GM21367 (cell line): ENCODE results near the gene CEP78.
"Not testable (repeated sequence)": the region's sequence is repeated elsewhere in the genome, so short reads cannot be mapped to it uniquely, and the experiment has no call there.

Experiments
- ATAC-seq: cut with Tn5 transposase; IDR thresholded peaks from one replicate; pipeline ENCODE4 v1.9.1; 2021; ENCODE audit not compliant: unreplicated experiment

The CEP78 gene

DNA sequence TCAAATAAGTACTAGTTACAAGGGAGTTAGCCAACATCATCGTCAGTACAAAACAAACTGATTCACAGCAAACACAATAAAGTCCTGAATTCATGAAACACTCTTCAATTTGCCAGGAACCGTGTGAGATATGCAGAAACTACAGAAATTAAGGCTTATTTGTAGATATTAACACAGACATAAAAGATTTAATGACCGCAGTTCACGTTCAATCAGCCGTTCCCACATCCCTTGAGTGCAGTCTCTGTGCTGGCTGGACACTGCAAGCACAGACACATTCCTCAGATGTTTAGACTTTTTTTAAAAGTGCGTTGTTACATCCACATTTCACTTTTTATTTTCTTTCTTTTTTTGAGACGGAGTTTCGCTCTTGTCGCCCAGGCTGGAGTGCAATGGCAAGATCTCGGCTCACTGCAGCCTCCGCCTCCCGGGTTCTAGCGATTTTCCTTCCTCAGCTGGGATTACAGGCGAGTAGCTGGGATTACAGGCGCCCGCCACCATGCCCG lies 566 bp upstream of the CEP78 start:
- no peak for ATAC-seq

DNA sequence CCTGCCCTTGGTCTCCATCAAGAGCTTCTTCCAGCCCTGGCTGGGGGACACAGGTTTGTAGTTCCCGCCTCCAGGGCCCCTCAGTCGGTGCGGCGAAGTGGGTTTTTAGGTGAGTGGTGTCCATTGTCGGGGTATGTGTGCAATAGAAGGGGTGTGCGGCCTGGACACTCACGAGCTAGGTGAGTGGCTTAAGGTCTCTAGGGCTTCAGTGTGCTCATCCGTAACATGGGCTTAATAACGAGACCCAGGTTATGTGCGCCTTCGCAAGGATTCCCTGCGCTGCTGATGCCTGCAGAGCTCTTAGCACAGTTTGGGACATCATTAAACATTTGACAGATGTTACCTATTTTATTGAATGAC lies 656 bp downstream of the CEP78 start:
- peak; percentile 12 for ATAC-seq

DNA sequence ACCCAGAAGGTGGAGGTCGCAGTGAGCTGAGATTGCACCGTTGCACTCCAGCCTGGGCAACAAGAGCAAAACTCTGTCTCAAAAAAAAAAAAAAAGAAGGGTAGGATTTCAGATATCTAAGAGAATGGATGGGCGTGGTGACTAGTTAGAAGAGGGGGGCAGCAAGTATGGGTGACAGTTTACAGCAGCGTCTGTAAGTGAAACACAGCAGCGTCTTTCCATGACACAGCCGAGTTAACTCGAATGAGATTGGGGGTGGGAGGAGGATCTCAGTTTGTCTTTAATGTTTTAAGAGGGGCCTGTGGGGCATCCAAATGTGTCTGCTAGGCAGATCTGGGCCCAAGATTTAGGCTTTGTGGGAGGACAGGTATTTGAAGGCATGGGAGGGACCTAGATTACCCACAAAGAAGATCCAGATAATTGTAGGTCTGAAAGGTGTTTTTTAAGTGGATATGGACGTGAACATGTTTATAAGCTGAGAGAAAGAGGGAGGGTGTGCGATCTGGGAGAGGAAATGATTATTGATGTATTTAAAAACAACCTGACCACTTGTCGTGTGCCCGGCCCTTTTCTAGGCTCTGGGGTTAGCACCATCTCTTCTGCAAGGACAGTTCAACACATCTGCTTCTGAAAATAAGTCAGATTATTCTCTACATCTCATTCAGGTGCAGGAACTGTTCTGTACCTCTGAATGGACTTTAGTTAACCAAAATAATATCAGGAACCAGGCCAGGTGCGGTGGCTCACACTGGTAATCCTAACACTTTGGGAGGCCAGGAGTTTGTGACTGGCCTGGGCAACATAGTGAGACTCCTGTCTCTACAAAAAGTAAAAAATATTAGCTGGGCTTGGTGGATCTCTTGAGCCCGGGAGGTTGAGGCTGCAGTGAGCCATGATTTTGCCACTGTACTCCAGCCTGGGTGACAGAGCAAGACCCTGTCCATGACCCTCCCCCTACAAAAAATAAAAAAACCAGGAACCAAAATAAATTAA lies 2.5 kb downstream of the CEP78 start:
- ATAC-seq = no peak

DNA sequence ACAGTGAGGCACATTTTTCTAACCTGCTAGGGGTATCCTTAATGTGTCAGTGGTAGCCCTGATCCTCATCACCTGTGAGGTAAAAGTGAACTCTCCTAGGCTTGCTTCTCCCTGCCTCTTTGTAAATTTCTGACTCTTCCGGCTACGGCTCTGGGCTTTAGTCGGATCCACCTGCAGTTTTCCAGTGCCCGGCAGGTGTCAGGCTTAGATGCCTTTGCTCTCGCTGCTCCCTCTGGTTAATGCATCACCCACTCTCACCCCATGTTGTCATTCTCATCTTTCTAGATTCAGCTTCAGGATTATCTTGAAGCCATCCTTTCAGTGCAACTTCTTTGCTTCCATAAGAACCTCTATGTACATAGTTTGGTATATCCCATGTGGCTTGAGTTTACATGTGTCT lies 3.6 kb downstream of the CEP78 start:
- ATAC-seq = no peak

DNA sequence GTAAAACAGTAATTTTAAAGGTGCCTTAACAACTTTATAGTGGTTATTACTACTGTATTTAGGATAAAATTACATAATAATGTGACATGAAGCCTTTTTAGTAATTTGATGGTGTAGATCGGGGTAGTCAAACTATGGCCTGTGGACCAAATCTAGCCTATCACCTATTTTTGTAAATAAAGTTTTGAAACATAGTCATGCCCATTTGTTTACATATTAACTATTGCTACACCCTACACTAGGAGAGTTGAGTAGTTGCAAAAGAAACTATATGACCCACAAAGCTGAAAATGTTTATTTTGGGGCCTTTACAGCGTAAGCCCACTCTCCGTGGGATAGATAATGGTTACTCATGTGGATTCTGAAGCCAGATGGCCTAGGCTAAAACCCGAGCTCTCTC lies 6.2 kb downstream of the CEP78 start:
- no peak for ATAC-seq

DNA sequence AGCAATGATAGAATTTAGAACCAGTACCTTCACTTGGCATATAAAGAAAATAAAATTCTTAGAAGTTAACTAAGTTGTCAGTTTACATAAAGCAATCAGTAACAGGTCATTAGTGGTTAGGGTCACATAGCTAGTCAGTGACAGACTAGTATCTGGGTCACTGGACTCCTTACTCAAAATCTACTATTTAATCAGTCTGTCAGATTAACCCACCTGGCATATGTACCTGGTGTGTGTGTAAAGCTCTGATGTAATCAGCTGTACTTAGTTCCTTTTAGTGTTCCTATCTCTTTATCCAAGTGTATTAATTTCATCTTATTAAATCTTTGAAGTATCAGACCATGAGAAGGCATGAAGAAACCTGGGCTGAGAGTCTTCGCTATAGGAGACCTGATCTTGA lies 7.3 kb downstream of the CEP78 start:
- ATAC-seq = no peak

DNA sequence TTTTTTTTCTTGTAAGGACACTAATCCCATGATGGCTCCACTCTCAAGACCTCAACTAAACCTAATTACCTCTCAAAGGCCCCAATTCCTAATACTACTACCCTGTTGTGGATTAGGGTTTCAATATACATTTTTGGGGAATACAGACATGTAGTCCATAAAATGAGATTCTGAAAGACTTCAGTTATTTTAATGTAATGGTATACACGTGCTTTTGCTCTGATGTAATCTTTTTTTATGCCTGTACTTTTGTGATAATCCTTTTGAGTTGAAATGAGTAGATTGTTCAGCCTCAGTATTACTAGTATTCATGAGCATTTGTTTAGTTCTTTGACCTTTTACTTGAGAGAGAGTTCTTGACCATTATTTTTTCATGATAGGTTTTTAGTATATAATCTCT lies 9.5 kb downstream of the CEP78 start:
- ATAC-seq = no peak

DNA sequence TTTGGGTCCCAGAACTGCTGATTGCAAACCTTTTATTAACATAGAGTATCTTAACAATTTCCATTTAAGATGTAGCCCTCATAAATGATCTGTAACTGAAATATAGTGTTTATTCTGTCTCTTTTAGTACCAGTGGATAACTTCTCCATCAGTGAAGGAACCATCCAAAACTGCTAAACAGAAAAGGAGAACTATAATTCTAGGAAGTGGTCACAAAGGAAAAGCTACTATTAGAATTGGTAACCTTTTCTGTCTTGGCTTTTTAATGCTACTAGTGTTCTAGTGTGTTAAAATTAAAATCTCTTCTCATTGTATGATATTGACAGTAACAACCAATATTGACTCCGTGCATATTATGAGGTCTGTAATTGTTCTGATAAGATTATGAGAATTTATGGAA lies 12.8 kb downstream of the CEP78 start:
- no peak for ATAC-seq

DNA sequence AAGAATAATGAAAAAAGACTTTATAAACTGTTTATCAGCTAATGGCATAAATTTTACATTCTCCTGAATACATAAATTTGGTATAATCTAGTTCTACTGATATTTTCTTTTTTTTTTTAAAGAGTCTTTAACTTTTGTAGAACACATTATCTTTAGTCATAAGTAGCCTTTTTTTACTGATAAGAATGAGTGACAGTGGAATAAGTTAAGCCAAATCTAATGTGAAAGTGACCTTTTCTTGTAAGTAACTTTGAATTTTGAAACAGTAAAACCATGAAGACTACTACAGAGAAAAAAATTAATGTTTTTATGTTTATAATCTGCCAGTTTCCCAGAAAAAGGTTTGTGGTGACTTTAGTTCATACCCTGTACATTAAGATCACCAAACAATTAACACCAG lies 13.7 kb downstream of the CEP78 start:
- no peak for ATAC-seq

DNA sequence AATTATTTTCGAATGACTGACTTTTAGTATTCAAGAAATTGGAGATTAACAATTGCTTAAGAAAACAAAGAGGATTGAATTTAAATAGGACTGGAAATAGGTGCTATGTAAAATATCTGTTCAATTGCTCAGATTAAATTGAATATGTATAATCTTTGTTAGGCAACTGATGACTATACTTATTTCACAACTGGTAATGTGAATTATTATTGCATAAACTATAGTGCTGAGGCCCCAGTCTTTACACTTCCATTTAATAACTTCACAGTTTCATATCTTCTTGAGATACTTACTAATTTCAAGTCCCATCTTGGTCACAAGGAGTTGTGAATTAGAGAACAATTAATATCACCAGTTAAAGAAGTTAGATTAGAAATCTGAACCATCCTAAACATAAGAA lies 16.7 kb downstream of the CEP78 start:
- ATAC-seq = no peak

DNA sequence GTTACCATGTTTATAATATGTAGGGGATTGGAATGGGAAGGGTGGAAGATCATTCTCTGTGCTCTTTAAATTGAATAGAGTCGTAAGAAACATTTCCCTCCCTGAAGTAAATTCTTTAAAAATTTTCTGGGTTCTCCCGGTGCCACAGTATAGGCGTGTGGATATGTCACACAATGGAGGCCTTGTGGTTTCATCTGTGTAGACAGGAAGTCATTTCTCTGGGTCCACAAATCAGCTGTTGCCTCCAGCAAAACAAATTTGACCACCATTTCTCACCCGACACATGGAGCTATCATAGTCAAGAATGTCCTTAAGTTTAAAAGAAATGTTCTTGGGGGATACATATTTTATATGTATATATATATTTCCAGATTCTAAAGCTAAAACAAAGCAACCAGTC lies 17.4 kb downstream of the CEP78 start:
- ATAC-seq = no peak

DNA sequence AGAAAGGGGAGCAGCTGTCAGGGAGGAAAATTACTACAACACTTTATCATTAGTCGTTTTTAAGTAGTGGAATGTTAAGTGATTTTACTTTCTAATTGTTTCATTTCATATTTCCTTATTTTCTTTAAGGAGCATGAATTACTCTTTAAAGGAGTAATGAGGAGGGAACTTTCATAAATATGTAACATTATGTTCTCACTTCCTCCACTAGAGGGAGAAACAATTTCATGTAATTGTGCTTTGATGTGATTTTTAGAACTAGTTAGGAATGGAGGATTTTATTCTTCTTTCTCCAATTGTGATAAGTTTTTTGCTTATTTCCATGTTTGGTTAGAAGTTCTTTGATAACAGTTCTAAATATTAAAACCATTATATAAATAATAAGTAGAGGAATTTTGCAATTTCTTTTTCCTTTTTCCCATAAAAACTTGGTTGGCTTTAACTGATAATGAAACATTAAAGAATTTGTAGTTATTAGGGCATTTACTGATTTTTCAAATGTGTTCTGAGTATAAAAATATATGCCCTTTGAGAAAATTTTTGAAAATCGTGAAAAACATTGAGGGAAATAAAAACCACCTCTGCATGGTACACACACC lies 25.6 kb downstream of the CEP78 start:
- no peak for ATAC-seq

DNA sequence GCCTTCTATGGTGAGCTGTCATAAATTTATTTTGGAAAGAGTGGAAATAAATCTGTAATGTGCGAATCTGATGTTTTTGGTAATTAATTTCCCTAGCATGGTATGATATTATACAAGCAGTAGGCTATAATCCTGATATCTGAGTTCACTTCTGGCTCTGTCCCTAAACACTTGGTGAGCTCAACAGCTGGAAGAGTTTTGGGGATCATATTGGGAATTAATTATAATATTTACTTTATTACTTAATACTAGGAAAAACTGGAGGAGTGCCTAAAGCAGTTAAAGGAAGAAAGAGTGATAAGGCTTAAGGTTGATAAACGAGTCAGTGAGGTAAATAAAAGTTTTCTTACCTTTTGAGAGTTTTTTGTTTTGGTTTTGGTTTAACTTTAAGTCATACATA lies 26.8 kb downstream of the CEP78 start:
- no peak for ATAC-seq

DNA sequence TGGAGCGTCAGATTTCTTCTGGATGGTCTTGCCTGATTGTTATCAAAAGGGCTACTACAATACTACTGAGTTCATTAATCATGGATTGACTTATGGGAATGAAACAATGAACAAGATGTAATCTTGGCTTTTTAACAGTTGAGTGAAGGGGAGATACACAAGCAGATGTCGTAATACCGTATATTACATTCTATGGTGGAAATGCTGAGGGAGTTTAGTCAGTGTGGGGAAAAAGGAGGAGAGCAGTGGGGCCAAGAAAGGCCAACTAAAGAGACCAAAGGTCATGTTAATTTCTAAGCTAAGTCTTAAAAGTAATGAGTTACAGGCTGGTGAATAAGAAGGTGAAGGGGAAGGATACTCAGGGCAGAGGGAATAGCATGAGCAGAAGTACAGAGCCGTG lies 32.0 kb downstream of the CEP78 start:
- ATAC-seq = no peak

DNA sequence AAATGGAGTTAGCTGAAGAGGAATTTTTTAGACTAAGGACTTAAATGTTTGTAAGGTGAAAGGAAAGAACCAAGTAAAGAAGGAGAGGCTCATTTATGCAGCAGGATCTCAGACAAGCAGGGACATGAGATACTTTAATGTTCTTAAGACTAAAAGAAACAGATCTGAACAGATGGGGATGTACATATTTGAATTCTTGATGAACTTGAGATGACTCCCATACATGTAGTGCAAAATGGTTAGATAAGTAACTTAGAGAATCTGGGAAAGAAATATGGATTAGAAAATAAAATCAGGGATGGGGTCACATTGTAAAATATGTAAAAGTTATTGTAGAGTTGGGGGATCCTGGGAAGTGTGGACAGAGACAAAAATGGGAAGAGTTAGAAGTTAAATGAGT lies 33.9 kb downstream of the CEP78 start:
- no peak for ATAC-seq

DNA sequence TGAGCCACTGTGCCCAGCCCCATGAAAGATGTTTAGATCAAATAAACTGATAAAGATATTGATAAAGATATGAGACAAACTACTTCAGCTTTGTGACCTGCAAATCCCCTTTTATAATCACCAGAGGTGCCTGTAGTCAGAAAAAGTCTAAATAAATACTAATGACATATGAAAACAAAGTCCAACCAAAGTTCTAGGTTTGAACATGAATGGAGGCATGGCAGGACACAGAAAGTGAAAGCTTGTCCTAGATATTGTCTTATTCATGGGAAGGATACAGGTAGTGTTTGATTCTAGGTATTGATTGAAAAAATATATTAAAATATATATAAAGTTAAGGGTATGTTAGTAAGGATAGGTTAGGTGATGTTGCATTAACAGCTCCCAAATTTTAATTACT lies 36.4 kb downstream of the CEP78 start:
- ATAC-seq = no peak

DNA sequence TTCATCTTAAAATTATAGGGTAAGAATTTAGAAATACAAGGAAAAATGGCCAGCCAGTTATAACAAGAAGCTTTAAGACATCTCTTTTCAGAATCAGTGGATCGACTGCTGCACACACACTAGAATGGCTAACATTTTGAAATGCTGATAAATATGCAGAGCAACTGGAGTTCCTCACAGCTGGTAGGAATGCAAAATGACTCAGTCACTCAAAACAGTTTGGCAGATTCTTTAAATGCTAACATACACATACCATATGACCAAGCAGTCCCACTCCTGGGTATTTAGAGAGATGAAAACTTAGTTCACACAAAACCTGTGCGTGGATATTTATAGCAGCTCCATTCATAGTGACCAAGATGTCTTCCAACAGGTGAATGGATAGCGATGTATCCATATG lies 37.9 kb downstream of the CEP78 start:
- no peak for ATAC-seq

DNA sequence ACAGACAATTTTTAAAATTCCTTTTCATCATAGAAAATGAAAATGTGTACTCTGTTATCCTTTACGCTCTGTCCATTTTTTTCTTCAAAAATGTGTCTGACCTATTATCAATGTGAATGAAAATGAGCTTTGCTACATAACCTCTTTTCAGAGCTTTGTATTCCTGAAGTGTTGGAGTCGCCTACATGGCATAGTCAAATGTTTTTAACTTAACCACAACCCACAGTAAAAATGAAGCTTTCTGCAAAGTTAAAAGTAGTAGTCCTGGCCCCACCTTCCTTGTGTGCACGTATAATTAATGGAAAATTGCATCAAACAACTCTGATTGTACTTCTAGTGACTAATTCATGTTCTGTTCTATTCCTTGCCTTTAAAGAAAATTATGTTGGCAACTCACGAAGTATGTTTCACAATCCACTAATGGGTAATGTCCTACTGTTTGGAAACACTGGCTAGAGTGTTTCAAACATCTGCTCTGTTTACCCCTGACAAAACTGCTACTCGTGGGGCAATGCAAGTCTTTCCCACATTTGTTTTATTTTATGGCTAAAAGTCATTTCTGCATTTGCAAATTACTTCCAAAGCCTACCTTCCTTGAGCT lies 42.4 kb downstream of the CEP78 start:
- ATAC-seq = no peak

DNA sequence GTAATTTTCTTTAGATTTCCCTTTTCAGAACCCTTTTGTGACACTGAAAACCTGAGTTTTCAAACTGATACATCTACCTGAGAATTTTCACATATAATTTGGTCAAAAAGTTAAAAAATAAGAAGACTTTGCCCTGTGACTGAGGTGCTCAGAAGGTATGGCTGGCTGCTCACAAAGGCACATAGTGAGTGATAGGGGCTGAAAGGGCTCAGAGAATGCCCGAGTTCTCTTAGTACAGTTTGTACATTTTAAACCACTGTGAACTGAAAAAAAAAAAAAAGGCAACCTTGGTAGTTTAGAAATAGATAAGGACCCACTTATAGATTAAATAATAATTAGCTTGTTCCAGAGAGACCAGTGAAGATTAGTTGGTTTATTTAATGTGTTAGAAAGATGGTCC lies 42.9 kb downstream of the CEP78 start:
- ATAC-seq = no peak

DNA sequence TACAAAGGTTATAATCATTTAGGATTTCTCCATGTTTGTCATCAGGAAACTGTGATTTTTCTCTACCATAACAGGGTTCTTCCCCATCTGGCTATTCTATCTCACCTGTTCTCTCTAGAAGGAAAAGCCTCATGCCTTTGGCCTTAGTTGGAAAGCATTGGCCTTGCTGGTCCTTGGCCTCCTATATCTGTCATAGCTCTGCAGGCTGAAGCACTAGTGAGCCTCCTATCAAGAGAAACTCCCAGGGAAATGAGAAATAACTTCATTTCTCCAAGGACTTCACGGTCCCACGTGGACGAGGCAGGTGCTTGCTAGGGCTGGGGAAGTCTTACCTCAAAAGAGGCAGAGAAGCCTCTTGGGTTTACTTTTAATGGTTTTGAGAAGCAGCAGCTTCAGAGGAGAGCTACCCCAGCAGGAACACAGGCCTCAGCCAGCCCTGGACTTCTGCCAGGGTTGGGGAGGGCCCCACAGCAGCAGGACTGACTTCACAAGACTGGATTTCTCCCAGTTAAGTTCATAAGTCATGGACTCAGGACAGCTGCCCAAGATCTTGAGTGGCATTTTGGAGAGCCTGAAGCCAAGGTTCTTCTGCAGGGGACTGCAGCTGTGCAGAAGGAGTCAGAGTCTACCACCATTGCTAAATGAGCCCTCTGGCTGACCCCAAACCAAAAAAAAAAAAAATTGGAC lies 45.2 kb downstream of the CEP78 start:
- no peak for ATAC-seq

DNA sequence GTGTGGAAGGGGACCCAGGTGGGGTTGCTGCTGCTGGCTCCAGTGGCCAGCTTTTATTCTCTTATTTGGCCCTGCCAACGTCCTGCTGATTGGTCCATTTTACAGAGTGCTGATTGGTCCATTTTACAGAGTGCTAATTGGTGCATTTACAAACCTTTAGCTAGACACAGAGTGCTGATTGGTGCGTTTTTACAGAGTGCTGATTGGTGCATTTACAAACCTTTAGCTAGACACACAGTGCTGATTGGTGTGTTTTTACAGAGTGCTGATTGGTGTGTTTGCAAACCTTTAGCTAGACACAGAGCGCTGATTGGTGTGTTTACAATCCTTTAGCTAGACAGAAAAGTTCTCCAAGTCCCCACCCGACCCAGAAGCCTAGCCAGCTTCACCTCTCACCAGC lies 48.3 kb downstream of the CEP78 start:
- not testable (repeated sequence) for ATAC-seq
